Measurements from ENCODE around the gene WDR1. TPM values are rescaled to one million over a fixed set of nuclear protein-coding genes. Genes with fewer than 3 reads are reported as not detected.

Gene WDR1
- total and polyA plus RNA-seq, 8 donors: 30.0 to 102 (median 57.7) TPM

GRCh38 chr4:10094841-10095240, 21.8 kb downstream of the WDR1 start:
- TF ChIP-seq CTCF (IDR thresholded peaks at IDR 0.05): no peak
- FAIRE-seq: no peak
- H3K27me3 ChIP-seq: no peaks in the 10 kb centered on the region
- H3K9me3 ChIP-seq: no peaks in the 10 kb centered on the region
- H3K4me3 ChIP-seq: no peak overlapping the region
- H3K36me3 ChIP-seq: peaks cover 0 to 72% (median 19%) of the 10 kb centered on the region in 3 donors
- H3K27ac ChIP-seq: no peak overlapping the region
- 81 to 83% methylated on average over 13 of the region's 13 CpGs for WGBS, 2 donors
- DNase-seq: peak in 1 of 6 donors; percentile 58
- H3K4me1 ChIP-seq: peaks cover 0 to 5% (median 0%) of the 10 kb centered on the region in 3 donors
- intact Hi-C loops (cut with DNase I): no loop called here
- no peak for ATAC-seq

- H3K27me3 ChIP-seq: no peaks in the 10 kb centered on the region
- 81% methylated on average over 12 of the region's 12 CpGs for WGBS, 2 donors
- peaks cover 0 to 5% (median 0%) of the 10 kb centered on the region in 3 donors for H3K4me1 ChIP-seq
- H3K27ac ChIP-seq: peak overlapping the region in 1 of 4 donors; percentile 22
- FAIRE-seq: no peak
- H3K36me3 ChIP-seq: peaks cover 0 to 64% (median 19%) of the 10 kb centered on the region in 3 donors
- H3K4me3 ChIP-seq: no peak overlapping the region
- peak in 1 of 6 donors; percentile 24 for DNase-seq
- no peak for ATAC-seq
- no peaks in the 10 kb centered on the region for H3K9me3 ChIP-seq
- intact Hi-C loops (cut with DNase I): no loop called here
- TF ChIP-seq CTCF (IDR thresholded peaks at IDR 0.05): no peak
These were observed 22.6 kb downstream of the WDR1 start for GRCh38 chr4:10093801-10094552.

DNA sequence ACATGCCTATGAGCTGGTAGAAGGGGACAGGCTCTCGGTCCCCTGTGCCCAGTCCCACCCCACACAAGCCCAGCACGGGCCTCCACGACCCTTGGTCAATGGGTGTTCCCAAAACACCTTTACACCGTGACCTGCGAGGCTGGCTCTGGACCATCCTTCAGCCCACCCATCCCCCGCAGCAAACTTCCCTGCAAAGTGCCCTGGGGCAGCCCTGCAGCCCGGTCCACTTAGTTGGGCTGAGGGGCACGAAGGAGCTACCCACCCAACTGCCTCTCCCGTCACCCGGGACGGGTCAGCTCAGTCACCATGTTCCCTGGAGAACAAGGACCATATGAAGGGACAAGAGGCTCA, 23.4 kb downstream of the WDR1 start:
- FAIRE-seq (no peak), DNase-seq (peak in 2 of 6 donors; percentile 25 to 62), ATAC-seq (no peak)
- no peaks in the 10 kb centered on the region for H3K9me3 ChIP-seq
- H3K4me1 ChIP-seq: peaks cover 0 to 5% (median 0%) of the 10 kb centered on the region in 3 donors
- no peaks in the 10 kb centered on the region for H3K27me3 ChIP-seq
- peak overlapping the region in 1 of 4 donors; percentile 22 for H3K27ac ChIP-seq
- peaks cover 0 to 62% (median 20%) of the 10 kb centered on the region in 3 donors for H3K36me3 ChIP-seq
- intact Hi-C loops (cut with DNase I): no loop called here
- no peak for TF ChIP-seq CTCF (IDR thresholded peaks at IDR 0.05)
- H3K4me3 ChIP-seq: no peak overlapping the region
- WGBS, 2 donors: 88 to 89% methylated on average over 11 of the region's 11 CpGs

- no peak for ATAC-seq
- 78% methylated on average over 19 of the region's 19 CpGs for WGBS, 2 donors
These were observed 23.9 kb downstream of the WDR1 start for GRCh38 chr4:10092481-10093270.

More at GRCh38 chr4:10092481-10093270, 23.9 kb downstream of the WDR1 start:
- no peak for TF ChIP-seq CTCF (IDR thresholded peaks at IDR 0.05)
- H3K9me3 ChIP-seq: no peaks in the 10 kb centered on the region
- H3K27ac ChIP-seq: no peak overlapping the region
- peaks cover 0 to 62% (median 22%) of the 10 kb centered on the region in 3 donors for H3K36me3 ChIP-seq
- no peak for FAIRE-seq
- DNase-seq: peak in 2 of 6 donors; percentile 25 to 61
- peaks cover 0 to 5% (median 0%) of the 10 kb centered on the region in 3 donors for H3K4me1 ChIP-seq
- intact Hi-C loops (cut with DNase I): no loop called here
- H3K27me3 ChIP-seq: no peaks in the 10 kb centered on the region
- H3K4me3 ChIP-seq: no peak overlapping the region
